MCF 10A (cell line): ENCODE measurements around the gene PKN1. TPM values are rescaled to one million over a fixed set of nuclear protein-coding genes. Genes with fewer than 3 reads are reported as not detected.

Experiments
- BruUV-seq: library from RNA; stranded (reverse); fragments of 400-500 nt; replicated peaks from 2 replicates; lab custom pipeline; 2021; lab: Mats Ljungman, UMichigan
- CTCF ChIA-PET: fragments of 300-600 bp; sonication (Branson Sonifier 250); formaldehyde crosslinking; extraction: SDS; loops from one replicate; lab custom pipeline; 2021; ENCODE audit warnings: antibody characterized with exemption, inconsistent platforms; lab: Yijun Ruan, JAX
- POLR2A ChIA-PET: fragments of 300-600, 350-650 bp; sonication (Branson Sonifier 250); formaldehyde crosslinking; extraction: SDS; loops from one replicate; lab custom pipeline; 2020; ENCODE audit warnings: antibody characterized with exemption, inconsistent platforms; lab: Yijun Ruan, JAX
- DNase-seq: peaks from one replicate; pipeline ENCODE4 v3.0.0-alpha.2; 2018; ENCODE audit not compliant: unreplicated experiment
- H3K27ac Mint-ChIP-seq: one replicate; pipeline ENCODE4 v1.8.0; 2022; ENCODE audit warnings: mild to moderate bottlenecking, low read depth, mixed read lengths; ENCODE audit not compliant: unreplicated experiment
- H3K27me3 Mint-ChIP-seq: one replicate; pipeline ENCODE4 v1.8.0; 2022; ENCODE audit warnings: mixed read lengths; ENCODE audit not compliant: insufficient read depth, unreplicated experiment
- H3K36me3 Mint-ChIP-seq: one replicate; pipeline ENCODE4 v1.8.0; 2022; ENCODE audit warnings: mild to moderate bottlenecking, moderate library complexity, mixed read lengths; ENCODE audit not compliant: insufficient read depth, unreplicated experiment
- H3K4me1 Mint-ChIP-seq: one replicate; pipeline ENCODE4 v1.8.0; 2022; ENCODE audit warnings: mixed read lengths; ENCODE audit not compliant: insufficient read depth, unreplicated experiment
- H3K4me3 Mint-ChIP-seq: one replicate; pipeline ENCODE4 v1.8.0; 2022; ENCODE audit warnings: mild to moderate bottlenecking, moderate library complexity, mixed read lengths; ENCODE audit not compliant: unreplicated experiment
- H3K9me3 Mint-ChIP-seq: one replicate; pipeline ENCODE4 v1.8.0; 2022; ENCODE audit warnings: mixed read lengths; ENCODE audit not compliant: unreplicated experiment
- CTCF ChIP-seq: fragments of 200-600 bp; IDR thresholded peaks from one replicate; pipeline ENCODE4 v1.8.0; 2022; ENCODE audit warnings: antibody characterized with exemption, mild to moderate bottlenecking; ENCODE audit not compliant: unreplicated experiment
- intact Hi-C: fragments of 100-400 bp; cut with micrococcal nuclease; formaldehyde crosslinking; loops from 2 replicates; pipeline ENCODE4 v1.14.1; 2022
- total RNA-seq: library from RNA; stranded (reverse); gene quantifications from 2 replicates; pipeline ENCODE4 v1.2.3, GENCODE V29; 2022

PKN1 gene
- total RNA-seq, 1 experiment from 2014 or later = 94.8 TPM

GRCh38 chr19:14430712-14431111, 2.4 kb upstream of the PKN1 start:
- ChIA-PET POLR2A (interaction anchor here (2.3 kb wide), 1 partner anchor 11 kb away, joined by 8 read pairs; no protein-coding TSS in a partner anchor), CTCF (interaction anchor here (0.6 to 1.2 kb wide), 3 partner anchors 18 to 120 kb away, joined by 3 to 5 read pairs (median 3); no protein-coding TSS in a partner anchor)
- Mint-ChIP-seq H3K27me3 (no peaks in the 10 kb centered on the region), H3K27ac (no peak overlapping the region), H3K9me3 (no peaks in the 10 kb centered on the region), H3K4me3 (no peak overlapping the region), H3K4me1 (peaks cover 13% of the 10 kb centered on the region), H3K36me3 (peaks cover 7% of the 10 kb centered on the region)
- DNase-seq = no peak
- BruUV-seq = no TSS peak
- no peak for TF ChIP-seq CTCF
- intact Hi-C loops = loop anchor here (5.0 kb wide), 1 partner anchor 48 kb away; the partner anchor contains the start of gene ADGRE5

GRCh38 chr19:14433554-14434501, 722 bp downstream of the PKN1 start:
- peak overlapping the region; percentile 48 for H3K4me3 Mint-ChIP-seq
- H3K4me1 Mint-ChIP-seq = peaks cover 10% of the 10 kb centered on the region
- ChIA-PET POLR2A (interaction anchor here (0.6 to 1.0 kb wide), 4 partner anchors 14 to 1804 kb away, joined by 3 to 7 read pairs (median 3); partner anchors contain the start of genes DDX39A and DNAJB1), CTCF (interaction anchor here (0.7 to 1.2 kb wide), 2 partner anchors 47 to 140 kb away, joined by 3 read pairs; no protein-coding TSS in a partner anchor)
- no peak for TF ChIP-seq CTCF
- intact Hi-C loops = loop anchor here (5.0 kb wide), 1 partner anchor 52 kb away; the partner anchor contains the start of gene ADGRE5
- no TSS peak for BruUV-seq
- H3K27me3 Mint-ChIP-seq = no peaks in the 10 kb centered on the region
- H3K9me3 Mint-ChIP-seq = no peaks in the 10 kb centered on the region
- no peaks in the 10 kb centered on the region for H3K36me3 Mint-ChIP-seq
- DNase-seq = peak; percentile 38
- H3K27ac Mint-ChIP-seq = peak overlapping the region; percentile 0

- no peaks in the 10 kb centered on the region for H3K9me3 Mint-ChIP-seq
- H3K36me3 Mint-ChIP-seq = no peaks in the 10 kb centered on the region
- H3K4me1 Mint-ChIP-seq = peaks cover 10% of the 10 kb centered on the region
- no peaks in the 10 kb centered on the region for H3K27me3 Mint-ChIP-seq
- ChIA-PET CTCF (interaction anchor here (0.6 to 1.2 kb wide), 3 partner anchors 13 to 139 kb away, joined by 3 read pairs; no protein-coding TSS in a partner anchor), POLR2A (interaction anchor here (0.6 to 1.1 kb wide), 2 partner anchors 16 to 137 kb away, joined by 3 to 5 read pairs; partner anchors contain the start of genes DDX39A and NDUFB7)
- intact Hi-C loops = loop anchor here (5.0 kb wide), 2 partner anchors 38 to 52 kb away; partner anchors contain the start of gene ADGRE5
- TSS peak; percentile 25 for BruUV-seq
- peak; percentile 91 for DNase-seq
- peak overlapping the region; percentile 0 for H3K27ac Mint-ChIP-seq
- H3K4me3 Mint-ChIP-seq = peak overlapping the region; percentile 48
- TF ChIP-seq CTCF = no peak
Measured at GRCh38 chr19:14434543-14435319, 1.6 kb downstream of the PKN1 start.
